ENCODE results near the gene SLC38A3. TPM values are rescaled to one million over a fixed set of nuclear protein-coding genes. Genes with fewer than 3 reads are reported as not detected.

The SLC38A3 gene
- total RNA-seq, 1 donor from 2014 or later: not detected

GRCh38 chr3:50157827-50158529 is 47.1 kb upstream of the SLC38A3 start:
- Mint-ChIP-seq H3K27me3 (ENCODE audit: unreplicated experiment) (peaks cover 21% of the 10 kb centered on the region), H3K4me1 (ENCODE audit: low read depth, unreplicated experiment) (peaks cover 12% of the 10 kb centered on the region), H3K27ac (ENCODE audit: unreplicated experiment) (no peak overlapping the region), H3K36me3 (ENCODE audit: unreplicated experiment) (no peaks in the 10 kb centered on the region), H3K4me3 (ENCODE audit: unreplicated experiment) (peak overlapping the region; percentile 89), H3K9me3 (ENCODE audit: unreplicated experiment) (peaks cover 13% of the 10 kb centered on the region)
- no peak for TF ChIP-seq CTCF (IDR thresholded peaks at IDR 0.05; ENCODE audit: partially characterized antibody, unreplicated experiment)
- no peak for DNase-seq

GRCh38 chr3:50158530-50159146 is 46.4 kb upstream of the SLC38A3 start:
- TF ChIP-seq CTCF (IDR thresholded peaks at IDR 0.05; ENCODE audit: partially characterized antibody, unreplicated experiment): no peak
- Mint-ChIP-seq H3K4me3 (ENCODE audit: unreplicated experiment) (peak overlapping the region; percentile 89), H3K9me3 (ENCODE audit: unreplicated experiment) (peaks cover 13% of the 10 kb centered on the region), H3K27me3 (ENCODE audit: unreplicated experiment) (peaks cover 16% of the 10 kb centered on the region), H3K27ac (ENCODE audit: unreplicated experiment) (no peak overlapping the region), H3K4me1 (ENCODE audit: low read depth, unreplicated experiment) (peaks cover 12% of the 10 kb centered on the region), H3K36me3 (ENCODE audit: unreplicated experiment) (no peaks in the 10 kb centered on the region)
- no peak for DNase-seq

- no peak for DNase-seq
- no peak overlapping the region for H3K27ac Mint-ChIP-seq (ENCODE audit: unreplicated experiment)
- no peaks in the 10 kb centered on the region for H3K36me3 Mint-ChIP-seq (ENCODE audit: unreplicated experiment)
- no peak overlapping the region for H3K4me3 Mint-ChIP-seq (ENCODE audit: unreplicated experiment)
- peaks cover 12% of the 10 kb centered on the region for H3K27me3 Mint-ChIP-seq (ENCODE audit: unreplicated experiment)
- no peak for TF ChIP-seq CTCF (IDR thresholded peaks at IDR 0.05; ENCODE audit: partially characterized antibody, unreplicated experiment)
- peaks cover 22% of the 10 kb centered on the region for H3K4me1 Mint-ChIP-seq (ENCODE audit: low read depth, unreplicated experiment)
- peaks cover 8% of the 10 kb centered on the region for H3K9me3 Mint-ChIP-seq (ENCODE audit: unreplicated experiment)
These were observed 44.5 kb upstream of the SLC38A3 start for GRCh38 chr3:50160561-50160983.

GRCh38 chr3:50161320-50161719 is 43.8 kb upstream of the SLC38A3 start:
- no peaks in the 10 kb centered on the region for H3K36me3 Mint-ChIP-seq (ENCODE audit: unreplicated experiment)
- no peak overlapping the region for H3K27ac Mint-ChIP-seq (ENCODE audit: unreplicated experiment)
- TF ChIP-seq CTCF (IDR thresholded peaks at IDR 0.05; ENCODE audit: partially characterized antibody, unreplicated experiment): no peak
- peaks cover under 1% of the 10 kb centered on the region for H3K9me3 Mint-ChIP-seq (ENCODE audit: unreplicated experiment)
- H3K4me3 Mint-ChIP-seq (ENCODE audit: unreplicated experiment): no peak overlapping the region
- no peak for DNase-seq
- H3K27me3 Mint-ChIP-seq (ENCODE audit: unreplicated experiment): peaks cover 6% of the 10 kb centered on the region
- peaks cover 22% of the 10 kb centered on the region for H3K4me1 Mint-ChIP-seq (ENCODE audit: low read depth, unreplicated experiment)
